ENCODE results near the gene HBE1.

GRCh38 chr11:5233307-5233706 lies 36.4 kb downstream of the HBE1 start:
- TF ChIP-seq NFIC (IDR thresholded peaks at IDR 0.05): no peak
- TF ChIP-seq, protein P1, sequence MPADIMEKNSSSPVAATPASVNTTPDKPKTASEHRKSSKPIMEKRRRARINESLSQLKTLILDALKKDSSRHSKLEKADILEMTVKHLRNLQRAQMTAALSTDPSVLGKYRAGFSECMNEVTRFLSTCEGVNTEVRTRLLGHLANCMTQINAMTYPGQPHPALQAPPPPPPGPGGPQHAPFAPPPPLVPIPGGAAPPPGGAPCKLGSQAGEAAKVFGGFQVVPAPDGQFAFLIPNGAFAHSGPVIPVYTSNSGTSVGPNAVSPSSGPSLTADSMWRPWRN (IDR thresholded peaks at IDR 0.05; ENCODE audit: low read depth): no peak
- TF ChIP-seq, protein P2, sequence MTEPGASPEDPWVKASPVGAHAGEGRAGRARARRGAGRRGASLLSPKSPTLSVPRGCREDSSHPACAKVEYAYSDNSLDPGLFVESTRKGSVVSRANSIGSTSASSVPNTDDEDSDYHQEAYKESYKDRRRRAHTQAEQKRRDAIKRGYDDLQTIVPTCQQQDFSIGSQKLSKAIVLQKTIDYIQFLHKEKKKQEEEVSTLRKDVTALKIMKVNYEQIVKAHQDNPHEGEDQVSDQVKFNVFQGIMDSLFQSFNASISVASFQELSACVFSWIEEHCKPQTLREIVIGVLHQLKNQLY (CRISPR knock-in tag; conservative IDR thresholded peaks at IDR 0.05): no peak

Measured in K562 (cell line).